Heart left ventricle (tissue), 16 donors: Measurements from ENCODE around the gene ZNF638. TPM values are rescaled to one million over a fixed set of nuclear protein-coding genes. Genes with fewer than 3 reads are reported as not detected.

Experiments used
- ATAC-seq, 4 donors: fragments of 200-7000 bp; cut with Tn5 transposase; one replicate each; pipeline ENCODE4 v1.9.1; 2020 to 2022; ENCODE audit warnings: moderate library complexity in 4 of 4, mild to moderate bottlenecking in 3 of 4, moderate number of reproducible peaks in 1 of 4
- DNase-seq, 5 donors: peaks; one replicate each; pipeline ENCODE4 v3.0.0-alpha.2; 2020
- H3K27ac ChIP-seq, 12 donors: fragments of 200-600 bp; sonication (generic) in 4 of 12; one replicate each; pipeline versions ENCODE4 v1.5.0 to v1.8.0; 2016 to 2022; ENCODE audit warnings: mild to moderate bottlenecking in 2 of 12
- H3K27me3 ChIP-seq, 9 donors: fragments of 200-600 bp; sonication (generic) in 2 of 9; one replicate each; pipeline versions ENCODE4 v1.5.1 to v1.8.0; 2016 to 2022; ENCODE audit warnings: mild to moderate bottlenecking in 3 of 9
- H3K36me3 ChIP-seq, 9 donors: fragments of 200-600 bp; sonication (generic) in 2 of 9; one replicate each; pipeline versions ENCODE4 v1.5.0 to v1.8.0; 2018 to 2022; ENCODE audit warnings: mild to moderate bottlenecking in 2 of 9
- H3K4me1 ChIP-seq, 12 donors: fragments of 200-600 bp; sonication (generic) in 4 of 12; one replicate each; pipeline versions ENCODE4 v1.5.0 to v1.8.0; 2016 to 2022; ENCODE audit warnings: mild to moderate bottlenecking in 3 of 12
- H3K4me3 ChIP-seq, 12 donors: fragments of 200-600 bp; sonication (generic) in 4 of 12; one replicate each; pipeline versions ENCODE4 v1.5.0 to v1.8.0; 2017 to 2022; ENCODE audit warnings: mild to moderate bottlenecking in 9 of 12, moderate library complexity in 4 of 12
- H3K9me3 ChIP-seq, 12 donors: fragments of 200-600 bp; sonication (generic) in 4 of 12; one replicate each; pipeline versions ENCODE4 v1.5.0 to v1.8.0; 2016 to 2022; ENCODE audit warnings: mild to moderate bottlenecking in 1 of 12
- CTCF ChIP-seq, 12 donors: fragments of 200-600 bp; sonication (generic) in 4 of 12; IDR thresholded peaks; one replicate each; pipeline versions ENCODE4 v1.5.0 to v1.8.0; 2018 to 2022; ENCODE audit warnings: antibody characterized with exemption in 12 of 12, mild to moderate bottlenecking in 5 of 12
- POLR2A ChIP-seq, 2 donors: fragments of 450-650 bp; IDR thresholded peaks; one replicate each; pipeline ENCODE4 v1.6.1; 2017; ENCODE audit warnings: antibody characterized with exemption in 2 of 2, mild to moderate bottlenecking in 2 of 2, moderate library complexity in 2 of 2
- WGBS, 4 donors: extraction: QIAGEN DNeasy Blood & Tissue Kit in 2 of 4; methylation state at CpG; one replicate each; pipeline versions ENCODE4 v1.1.5 to v1.1.7; 2013 to 2018; 5-methylcytosine and 5-hydroxymethylcytosine counted together
- intact Hi-C, 10 donors: fragments of 100-400 bp; cut with DNase I; formaldehyde crosslinking; loops; one replicate each; pipeline versions ENCODE4 v1.11.1 to v1.14.2; 2022
- long read RNA-seq, 3 donors: library from polyadenylated mRNA; unstranded; transcript quantifications; one replicate each; pipeline ENCODE4 v2.0.0, GENCODE V29; 2020 to 2021
- polyA plus RNA-seq, 2 donors: library from polyadenylated mRNA; stranded (reverse); fragments of 200-250 nt; gene quantifications; one replicate each; pipeline ENCODE4 v1.2.3, GENCODE V29; 2013
- total RNA-seq, 9 donors: library from RNA; depleted of rRNA in 2 of 9; stranded (reverse); fragments of >200 nt in 2 of 9; fragmentation: NEBNext Ultra II Directional in 3 of 9; extraction: Animal tissue kit (Norgen Biotek cat#: 25700) in 3 of 9; gene quantifications; one replicate each; pipeline versions ENCODE4 v1.1.0 to v1.2.4, GENCODE V29; 2016 to 2023
- donor health status: ischemic (EF 13 %, LVEDD 7.1; RV severe dilation, severe dysfunction).
- donor health status: healthy with polysubstance abuse.
- donor health status: DM: no; HTN: yes; CAD: no.
- donor health status: DM: no; HTN: no; CAD: no.
- donor health status: ischemic (EF 25% LVEDD 6.9; RV normal size, moderate dysfunction).
- donor health status: ischemic (EF 25% LVEDD 5.7; RV mildly dilated, moderate dysfunction).
- donor health status: healthy.
- donor health status: DM: yes; HTN: yes; CAD: no.
- donor health status: ischemic (EF 35%, LVEDD 5.7; RV mildly dilated, moderate dysfunction).
- donor health status: nonischemic (EF 11% LVEDD 7.7; RV severe dilation, severe dysfunction).
- donor health status: DM: yes; HTN: yes; CAD: no.
- donor health status: PGD.
- donor health status: ischemic (EF 29% LVEDD 5.4; RV normal size, mild dysfunction).
- donor health status: nonischemic (EF 23%, LVEDD 6.1; RV moderate dilation, normal function).

The ZNF638 gene
- total RNA-seq (100 to 1,000 TPM in 1 of 9 donors, 10 to 100 TPM in 8; 61.1 to 100 (median 84.1) TPM), polyA plus RNA-seq (100 to 1,000 TPM in 1 of 2 donors, 10 to 100 TPM in 1; 48.6 to 118 TPM)
- long read RNA-seq, donor 1, full-length matches to known transcripts, result 5 of 61 reads
- long read RNA-seq, donor 1, partial matches to known transcripts, result 27 of 61 reads
- long read RNA-seq, donor 1, other reads (novel, unspliced or antisense), result 29 of 61 reads
- long read RNA-seq, donor 2, full-length matches to known transcripts, result 14 of 246 reads
- long read RNA-seq, donor 2, partial matches to known transcripts, result 146 of 246 reads
- long read RNA-seq, donor 2, other reads (novel, unspliced or antisense), result 86 of 246 reads
- long read RNA-seq, donor 3, full-length matches to known transcripts, result 4 of 56 reads
- long read RNA-seq, donor 3, partial matches to known transcripts, result 29 of 56 reads
- long read RNA-seq, donor 3, other reads (novel, unspliced or antisense), result 23 of 56 reads

DNA sequence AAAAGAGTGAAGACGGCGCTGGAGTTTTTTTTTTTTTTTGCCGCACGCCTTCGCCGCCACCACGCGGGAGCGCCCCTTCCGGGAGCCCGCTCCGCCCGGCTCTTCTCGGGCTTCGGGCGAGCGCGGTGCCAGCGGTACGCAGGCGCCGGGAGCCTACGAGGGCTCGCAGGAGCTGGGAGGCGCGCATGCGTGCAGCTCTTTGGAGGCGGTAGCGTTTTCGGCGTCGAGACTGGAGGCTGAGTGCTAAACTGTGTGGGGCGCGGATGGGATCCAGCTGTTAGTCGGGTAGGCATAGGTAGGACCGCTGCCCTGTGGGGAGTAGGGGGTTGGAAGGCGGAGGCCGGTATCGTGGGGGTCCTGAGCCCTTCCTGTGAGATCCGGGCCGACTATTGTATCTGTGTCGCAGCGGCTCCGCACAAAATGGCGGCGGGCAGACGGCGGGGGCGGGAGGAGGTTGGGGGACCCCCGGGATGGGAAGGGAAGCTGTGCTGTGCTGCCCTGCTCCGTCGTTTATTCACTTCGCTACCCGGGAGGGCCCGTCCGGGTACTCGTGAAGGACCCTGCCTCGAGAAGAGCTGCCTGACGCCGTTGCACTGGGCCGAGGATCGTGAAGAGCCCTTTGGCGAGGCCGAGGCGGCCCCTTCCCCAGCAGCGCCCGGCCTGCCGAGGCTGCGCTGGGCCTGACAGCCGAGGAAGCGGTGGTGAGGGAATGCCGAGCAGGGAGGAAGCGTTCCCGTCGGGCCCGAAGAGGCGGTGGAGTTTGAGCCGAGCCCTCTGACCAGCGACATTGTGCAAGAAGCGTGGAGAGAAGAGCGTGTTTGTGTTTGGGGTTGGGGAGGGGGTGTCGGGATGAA is at the start of gene ZNF638:
ZNF638 (plus strand) TSS at position 202 of the 854 bp plus-strand sequence. CDS start 17,173 bp downstream, outside the sequence.
- H3K27me3 ChIP-seq, result no peaks in the 10 kb centered on the region
- H3K4me3 ChIP-seq, result peak within 1 kb of the TSS; percentile 64 to 99 (median 91)
- H3K9me3 ChIP-seq, result peaks cover 0 to 3% (median 0%) of the 10 kb centered on the region in 12 donors
- peaks cover 0 to 10% (median 5%) of the 10 kb centered on the region in 9 donors for H3K36me3 ChIP-seq
- DNase-seq, result peak; percentile 94 to 97 (median 96)
- peak within 1 kb of the TSS; percentile 72 to 96 (median 92) for H3K27ac ChIP-seq
- 0% methylated on average over 55 to 82 of the region's 82 CpGs for WGBS, 4 donors
- intact Hi-C loops, result loop anchor here in 9 of 10 donors (1.0 to 10.0 kb wide), 9 partner anchors 33 to 110 kb away; partner anchors contain the start of gene PAIP2B (in 6 of the 9)
- peak; percentile 98 to 99 (median 98) for ATAC-seq
- peaks cover 0 to 48% (median 37%) of the 10 kb centered on the region in 12 donors for H3K4me1 ChIP-seq
- TF ChIP-seq CTCF (IDR thresholded peaks at IDR 0.05) (peak; percentile 72 to 95 (median 85)), POLR2A (IDR thresholded peaks at IDR 0.05) (peak in 1 of 2 donors; percentile 80)

- Histone ChIP-seq H3K27ac (peak overlapping the region; percentile 6 to 92 (median 54)), H3K4me3 (no peak overlapping the region), H3K9me3 (no peaks in the 10 kb centered on the region), H3K27me3 (peaks cover 0 to 3% (median 0%) of the 10 kb centered on the region in 9 donors), H3K4me1 (peaks cover 0 to 58% (median 29%) of the 10 kb centered on the region in 12 donors), H3K36me3 (no peaks in the 10 kb centered on the region)
- DNase-seq (no peak), ATAC-seq (peak in 2 of 4 donors; percentile 7 to 21)
- WGBS, 4 donors, result 60 to 71% (median 69%) methylated on average over 4 of the region's 4 CpGs
- TF ChIP-seq POLR2A (IDR thresholded peaks at IDR 0.05), result no peak
- no peak for TF ChIP-seq CTCF (IDR thresholded peaks at IDR 0.05)
- intact Hi-C loops, result loop anchor here in 1 of 10 donors (10.0 kb wide), 1 partner anchor 53 kb away; the partner anchor contains the start of gene ZNF638
Observed at GRCh38 chr2:71281950-71282349, 49.6 kb upstream of the ZNF638 start.

GRCh38 chr2:71282493-71282892 is 49.1 kb upstream of the ZNF638 start:
- Histone ChIP-seq H3K27ac (peak overlapping the region in 11 of 12 donors; percentile 27 to 92 (median 56)), H3K27me3 (no peaks in the 10 kb centered on the region), H3K9me3 (no peaks in the 10 kb centered on the region), H3K4me1 (peaks cover 0 to 53% (median 24%) of the 10 kb centered on the region in 12 donors), H3K4me3 (no peak overlapping the region), H3K36me3 (no peaks in the 10 kb centered on the region)
- TF ChIP-seq POLR2A (IDR thresholded peaks at IDR 0.05) (no peak), CTCF (IDR thresholded peaks at IDR 0.05) (peak in 2 of 12 donors; percentile 9 to 22)
- intact Hi-C loops, result loop anchor here in 1 of 10 donors (10.0 kb wide), 1 partner anchor 52 kb away; the partner anchor contains the start of gene ZNF638
- no peak for DNase-seq
- ATAC-seq, result peak; percentile 4 to 59 (median 23)
